Measurements from ENCODE around the gene CPT1A.

CPT1A gene

DNA sequence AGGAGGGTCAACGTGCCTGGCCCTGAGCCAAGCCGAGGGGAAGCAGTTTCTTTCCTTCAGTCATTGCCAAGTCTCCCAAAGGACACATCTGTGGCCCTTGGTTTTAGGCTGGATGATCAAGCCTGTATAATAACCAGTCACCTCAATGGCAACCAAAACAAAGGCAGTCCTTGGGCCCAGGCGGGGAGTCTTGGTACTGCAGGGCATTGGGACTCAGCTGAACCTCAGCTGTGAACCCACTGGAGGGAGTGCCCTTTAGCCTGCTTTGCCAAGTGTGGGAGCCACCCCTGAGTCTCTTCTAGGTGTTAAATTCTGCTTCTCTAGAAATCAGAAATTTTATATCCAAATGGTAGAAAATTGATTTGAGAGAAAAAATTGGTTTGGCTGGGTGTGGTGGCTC, 36.9 kb downstream of the CPT1A start:
- FAIRE-seq = no peak
- no peak for DNase-seq (ENCODE audit: low spot score)

DNA sequence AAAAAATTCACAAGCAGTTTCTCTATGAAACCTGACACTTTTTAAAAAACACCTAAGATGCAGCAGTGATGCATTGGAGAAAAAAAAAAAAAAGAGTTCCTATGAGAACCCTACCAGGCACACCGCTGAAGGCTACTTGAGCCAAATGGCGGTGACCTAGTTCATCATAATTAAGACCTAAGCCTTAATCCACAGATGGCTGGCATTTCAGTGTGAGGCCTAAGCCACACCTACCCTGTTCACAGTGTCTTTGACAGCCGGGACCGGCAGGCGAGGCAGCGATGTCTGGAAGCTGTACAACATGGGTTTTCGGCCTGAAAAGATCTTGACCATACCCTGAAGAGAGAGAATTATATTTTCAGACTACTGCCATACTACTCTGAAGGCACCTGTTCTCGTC, 38.0 kb downstream of the CPT1A start:
- FAIRE-seq (no peak), DNase-seq (ENCODE audit: low spot score) (no peak)

DNA sequence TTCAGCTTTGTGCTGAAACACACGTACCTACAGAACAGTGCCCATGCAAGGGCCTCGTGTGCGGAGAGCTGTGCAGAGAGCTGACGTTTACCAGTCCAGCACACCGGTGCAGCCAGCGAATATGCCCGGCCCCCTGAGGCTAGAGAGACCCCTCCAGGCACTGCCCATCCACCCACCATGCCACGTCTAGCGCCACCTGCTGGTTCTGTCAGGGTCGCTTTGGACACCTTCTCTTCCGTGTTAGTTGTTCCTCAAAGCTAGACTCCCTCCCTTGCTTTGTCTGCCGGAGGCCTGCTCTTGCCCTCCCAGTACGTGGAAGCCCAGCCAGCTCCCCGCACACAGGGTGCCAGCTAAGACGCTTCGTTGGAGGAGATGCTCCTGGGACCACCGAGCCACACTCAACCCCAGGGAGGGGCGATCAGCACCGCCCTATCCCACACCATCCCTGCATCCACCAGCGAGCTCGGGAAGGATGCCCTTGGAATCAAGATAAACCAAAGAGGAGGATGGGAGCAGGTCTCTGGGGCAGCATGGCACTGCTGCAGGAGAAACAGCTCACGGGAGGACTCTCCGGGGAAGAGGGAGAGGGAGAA, 43.4 kb downstream of the CPT1A start:
- DNase-seq (ENCODE audit: low spot score) (no peak), FAIRE-seq (no peak)

GRCh38 chr11:68796801-68797200, 44.9 kb downstream of the CPT1A start:
- no peak for FAIRE-seq
- DNase-seq (ENCODE audit: low spot score) = no peak

DNA sequence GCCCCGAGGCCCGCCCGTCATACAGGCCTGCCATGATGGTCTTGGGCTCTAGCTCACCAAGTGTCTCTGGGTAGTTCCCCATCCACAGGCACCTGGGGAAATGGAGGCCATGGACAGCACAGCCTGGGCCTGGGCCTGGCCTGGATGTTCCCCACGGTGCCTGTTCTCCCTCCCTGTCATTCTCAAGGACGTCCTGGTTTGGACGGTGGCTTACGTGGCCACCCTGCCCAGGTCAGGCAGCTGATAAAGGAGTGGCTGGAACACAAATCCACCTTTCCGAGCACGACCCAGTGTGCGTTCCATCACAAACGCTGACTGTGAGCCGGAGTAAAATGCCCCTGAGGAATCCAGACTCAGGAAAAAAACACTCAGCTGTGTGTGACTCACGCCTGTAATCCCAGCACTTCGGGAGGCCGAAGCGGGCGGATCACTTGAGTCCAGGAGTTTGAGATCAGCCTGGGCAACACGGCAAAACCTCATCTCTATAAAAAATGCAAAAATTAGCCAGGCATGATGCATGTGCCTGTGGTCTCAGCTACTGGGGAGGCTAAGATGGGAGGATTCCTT, 49.2 kb downstream of the CPT1A start:
- FAIRE-seq (no peak), DNase-seq (ENCODE audit: low spot score) (no peak)

GRCh38 chr11:68784653-68785052, 57.1 kb downstream of the CPT1A start:
- DNase-seq (ENCODE audit: low spot score) (no peak), FAIRE-seq (no peak)

DNA sequence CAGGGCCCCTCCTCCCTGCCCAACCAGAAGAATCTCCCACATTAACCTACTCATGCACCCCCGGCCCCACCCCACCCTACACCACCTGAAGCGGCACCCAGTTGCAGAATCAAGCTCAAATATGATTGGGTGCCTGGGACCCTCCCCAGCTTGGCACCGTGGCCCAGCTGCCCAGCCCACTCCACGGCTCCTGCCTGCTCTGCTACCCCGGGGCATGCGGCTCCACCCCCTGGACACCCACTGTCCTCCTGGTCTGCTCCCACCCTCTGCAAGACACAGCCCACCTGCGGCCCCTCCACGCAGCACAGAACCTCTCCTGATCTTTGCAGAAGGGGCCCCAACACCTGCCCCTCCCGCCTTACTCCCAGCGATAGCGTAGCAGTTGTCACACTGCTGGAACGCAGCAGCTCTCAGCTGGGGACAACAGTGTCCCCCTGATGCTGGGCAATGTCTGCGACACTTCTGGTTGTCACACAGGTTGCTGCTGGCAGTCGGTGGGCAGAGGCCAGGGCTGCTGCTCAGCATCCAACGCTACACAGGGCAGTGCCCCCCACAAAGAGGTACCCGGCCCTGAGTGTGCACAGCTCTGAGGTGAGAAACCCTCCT, 58.4 kb downstream of the CPT1A start:
- no peak for FAIRE-seq
- no peak for DNase-seq (ENCODE audit: low spot score)

DNA sequence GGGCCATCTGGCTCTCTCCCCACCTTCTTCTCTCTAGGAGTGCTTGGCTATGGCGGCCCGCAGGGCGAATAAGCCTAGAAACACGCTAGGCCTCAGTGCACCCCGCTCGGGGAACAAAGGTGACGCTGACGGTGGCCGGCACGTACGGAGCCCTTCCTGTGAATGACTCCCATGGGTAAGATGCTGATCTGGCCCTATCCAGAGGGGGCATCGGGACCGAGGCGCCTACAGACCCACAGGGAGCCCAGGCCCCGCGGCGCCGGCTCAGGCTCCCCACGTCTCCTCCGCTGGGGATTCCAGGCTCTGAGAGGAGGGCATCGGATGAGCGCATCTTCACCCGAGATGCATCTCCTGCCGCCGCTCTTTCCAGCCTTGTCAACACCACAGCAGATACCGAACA, 59.0 kb downstream of the CPT1A start:
- DNase-seq (ENCODE audit: low spot score) (no peak), FAIRE-seq (no peak)

DNA sequence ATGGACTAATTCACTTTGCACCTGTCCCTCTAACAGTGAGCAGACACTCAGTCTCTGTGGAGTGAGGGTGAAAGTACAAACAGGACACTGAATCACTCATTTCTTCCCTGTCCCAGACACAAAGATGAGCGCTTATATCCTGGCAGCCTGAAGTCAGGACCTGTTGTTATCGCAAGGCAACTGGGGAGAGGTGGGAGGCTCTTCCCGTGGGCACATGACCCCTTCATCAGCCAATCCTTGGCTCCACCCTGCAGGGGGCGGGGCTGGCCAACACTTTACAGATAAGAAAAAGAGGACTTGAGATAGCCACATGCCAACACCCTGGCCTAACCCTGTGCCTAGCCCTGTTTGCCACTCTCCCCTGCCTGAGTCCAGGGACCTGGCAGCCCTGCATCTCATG, 60.9 kb downstream of the CPT1A start:
- FAIRE-seq (no peak), DNase-seq (ENCODE audit: low spot score) (no peak)

GRCh38 chr11:68778205-68778604, 63.5 kb downstream of the CPT1A start:
- DNase-seq (ENCODE audit: low spot score) (no peak), FAIRE-seq (no peak)

- DNase-seq (ENCODE audit: low spot score) (no peak), FAIRE-seq (no peak)
These were observed 65.1 kb downstream of the CPT1A start for GRCh38 chr11:68776442-68777235.

- DNase-seq (ENCODE audit: low spot score) = peak; percentile 29
- FAIRE-seq = no peak
These were observed 65.7 kb downstream of the CPT1A start for GRCh38 chr11:68775951-68776388.

DNA sequence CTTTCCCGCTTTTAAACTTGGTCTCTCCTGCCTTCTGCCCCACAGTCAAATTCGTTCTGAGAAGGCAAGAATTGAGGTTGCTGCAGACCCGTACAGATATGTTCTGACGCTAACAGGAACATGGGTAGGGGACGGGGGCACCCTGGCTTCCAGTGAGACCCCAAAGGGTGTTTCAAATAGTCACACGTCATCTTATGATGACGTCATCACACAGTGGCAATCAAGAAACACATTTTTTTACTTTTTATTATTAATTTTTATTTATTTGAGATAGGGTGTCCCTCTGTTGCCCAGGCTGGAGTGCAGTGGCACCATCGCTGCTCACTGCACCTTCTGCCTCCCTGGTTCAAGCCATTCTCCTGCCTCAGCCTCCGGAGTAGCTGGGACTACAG, 67.5 kb downstream of the CPT1A start:
- DNase-seq (ENCODE audit: low spot score) (no peak), FAIRE-seq (no peak)

DNA sequence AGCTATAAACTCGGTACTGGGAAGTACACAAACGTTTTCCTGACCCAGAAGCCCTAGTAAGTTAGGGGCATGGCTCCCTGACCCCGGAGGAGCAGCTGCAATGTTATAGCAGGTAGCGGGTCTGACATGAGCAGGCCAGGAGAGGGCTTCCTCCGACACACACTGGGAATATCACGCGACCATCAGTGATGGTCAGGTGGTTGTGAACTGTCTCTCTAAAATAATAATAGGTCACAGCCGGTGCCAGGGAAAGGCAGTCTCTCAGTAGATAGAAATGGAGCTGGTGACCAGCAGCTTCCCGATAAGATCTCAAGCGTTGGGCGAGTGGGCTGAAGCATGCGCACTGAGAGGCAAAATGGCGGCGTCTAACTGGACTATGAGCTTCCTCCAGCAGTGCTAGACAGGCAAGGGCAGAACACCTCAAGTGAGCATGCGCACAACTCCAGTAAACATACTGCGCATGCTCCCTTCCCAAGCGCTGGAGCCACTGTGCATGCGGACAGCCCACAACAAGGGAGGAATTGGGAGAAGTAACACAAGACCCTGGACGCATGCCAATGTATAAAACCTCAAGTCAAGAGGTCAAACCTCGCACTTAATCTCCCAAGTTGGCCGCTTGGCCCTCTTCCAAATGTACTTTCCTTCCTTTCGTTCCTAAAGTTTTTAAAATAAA, 68.1 kb downstream of the CPT1A start:
- FAIRE-seq = no peak
- DNase-seq (ENCODE audit: low spot score) = no peak

GRCh38 chr11:68772936-68773335, 68.8 kb downstream of the CPT1A start:
- DNase-seq (ENCODE audit: low spot score) (no peak), FAIRE-seq (no peak)

DNA sequence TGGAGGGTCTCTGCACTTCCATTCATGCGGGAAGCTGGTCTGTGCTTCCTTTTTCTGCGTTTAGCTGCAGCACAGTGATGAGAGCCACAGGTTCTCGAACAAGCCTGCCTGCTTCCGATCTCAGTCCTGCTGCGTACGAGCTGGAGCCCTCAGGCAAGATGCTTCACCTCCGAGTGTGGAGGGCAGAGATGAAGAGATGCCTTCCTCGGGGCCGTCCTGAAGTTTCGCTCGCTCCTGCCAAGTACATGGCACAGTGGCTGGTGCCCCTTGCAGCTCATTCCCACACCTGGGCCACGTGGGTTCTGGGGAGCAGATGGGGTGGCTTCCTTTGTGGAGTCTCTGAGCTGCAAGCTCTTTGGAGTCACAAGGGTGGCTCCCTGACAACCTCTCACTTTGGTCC, 70.9 kb downstream of the CPT1A start:
- DNase-seq (ENCODE audit: low spot score) (no peak), FAIRE-seq (no peak)

DNA sequence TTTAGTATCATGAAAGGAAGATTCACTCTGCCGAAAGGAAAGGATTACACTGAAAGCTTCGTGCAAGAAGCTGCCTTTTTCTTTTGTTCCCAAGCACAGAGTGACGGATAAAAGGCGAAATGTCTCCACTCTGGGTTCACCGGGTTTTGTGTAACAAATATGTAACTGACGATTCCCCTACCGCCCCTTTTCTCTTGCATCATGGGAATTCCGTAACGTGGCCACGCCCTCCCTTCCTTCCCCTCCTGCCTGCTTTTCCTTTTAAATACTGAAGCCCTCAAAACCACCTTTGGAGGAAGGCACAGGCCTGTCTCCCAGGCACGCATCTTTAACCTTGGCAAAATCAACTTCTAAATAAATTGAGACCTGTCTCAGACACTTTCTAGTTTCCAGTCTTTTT, 74.0 kb downstream of the CPT1A start:
- FAIRE-seq (no peak), DNase-seq (ENCODE audit: low spot score) (no peak)

DNA sequence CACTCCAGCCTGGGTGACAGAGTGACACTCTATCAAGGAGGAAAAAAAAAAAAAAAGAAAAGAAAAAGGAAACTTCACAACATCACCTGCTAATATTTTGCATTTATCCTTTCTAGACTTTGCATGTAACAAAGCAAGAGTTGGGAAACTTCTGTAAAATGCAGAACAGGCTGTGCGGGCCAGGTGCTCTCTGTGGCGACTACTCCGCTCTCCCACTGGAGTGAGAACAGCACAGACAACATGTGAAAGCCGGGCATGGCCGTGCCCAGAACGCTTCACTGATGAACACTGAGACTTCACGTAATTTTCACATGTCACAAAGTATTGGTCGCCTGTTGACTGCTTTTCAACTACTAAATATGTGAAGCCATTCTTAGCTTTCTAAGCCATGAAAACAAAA, 74.9 kb downstream of the CPT1A start:
- no peak for DNase-seq (ENCODE audit: low spot score)
- no peak for FAIRE-seq

- FAIRE-seq (no peak), DNase-seq (ENCODE audit: low spot score) (no peak)
These were observed 77.0 kb downstream of the CPT1A start for GRCh38 chr11:68764746-68765145.

DNA sequence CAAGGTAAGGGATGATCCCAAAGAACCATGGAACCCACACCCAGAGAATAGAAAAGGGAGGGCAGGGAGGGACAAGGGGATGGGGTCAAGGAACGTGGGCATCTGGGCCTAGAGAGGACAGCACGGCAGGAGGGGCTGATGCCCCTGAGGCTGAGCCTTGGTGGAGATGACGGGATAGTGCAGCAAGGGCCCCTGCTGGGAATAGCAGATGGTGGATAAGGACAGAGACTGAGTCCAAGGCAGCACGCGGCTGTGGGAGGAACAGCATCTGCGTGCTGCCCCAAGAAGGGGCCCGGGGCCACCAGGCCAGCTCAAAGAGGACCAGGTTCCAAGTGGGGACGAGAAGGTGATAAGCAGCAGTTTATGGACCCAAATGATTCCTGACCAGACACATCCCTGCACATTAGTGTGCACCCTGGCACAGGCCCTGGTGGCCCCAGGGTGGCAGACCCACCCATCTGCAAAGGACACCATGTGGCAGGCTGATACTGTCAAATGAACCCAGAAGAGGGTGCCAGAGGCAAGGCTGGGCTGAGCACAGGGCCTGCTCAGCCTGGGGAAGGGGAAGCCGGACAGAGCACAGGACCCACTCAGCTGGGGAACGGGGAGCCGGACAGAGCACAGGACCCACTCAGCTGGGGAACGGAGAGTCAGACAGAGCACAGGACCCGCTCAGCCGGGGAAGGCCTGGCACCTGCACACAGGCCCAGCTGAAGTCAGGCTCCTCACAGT, 77.6 kb downstream of the CPT1A start:
- FAIRE-seq = no peak

GRCh38 chr11:68763181-68763721, 78.5 kb downstream of the CPT1A start:
- DNase-seq (ENCODE audit: low spot score) (no peak), FAIRE-seq (no peak)

More for the DNA sequence above, 77.6 kb downstream of the CPT1A start:
- no peak for DNase-seq (ENCODE audit: low spot score)

All from RCC 7860 (cell line).